HG03025 (cell line): ENCODE results near the gene TIMM10B.
"Not testable (repeated sequence)": the region's sequence is repeated elsewhere in the genome, so short reads cannot be mapped to it uniquely, and the experiment has no call there.

ENCODE experiments used
- ATAC-seq: cut with Tn5 transposase; IDR thresholded peaks from one replicate; pipeline ENCODE4 v1.9.1; 2021; ENCODE audit warnings: mild to moderate bottlenecking, moderate library complexity; ENCODE audit not compliant: unreplicated experiment, low FRiP score

The TIMM10B gene

DNA sequence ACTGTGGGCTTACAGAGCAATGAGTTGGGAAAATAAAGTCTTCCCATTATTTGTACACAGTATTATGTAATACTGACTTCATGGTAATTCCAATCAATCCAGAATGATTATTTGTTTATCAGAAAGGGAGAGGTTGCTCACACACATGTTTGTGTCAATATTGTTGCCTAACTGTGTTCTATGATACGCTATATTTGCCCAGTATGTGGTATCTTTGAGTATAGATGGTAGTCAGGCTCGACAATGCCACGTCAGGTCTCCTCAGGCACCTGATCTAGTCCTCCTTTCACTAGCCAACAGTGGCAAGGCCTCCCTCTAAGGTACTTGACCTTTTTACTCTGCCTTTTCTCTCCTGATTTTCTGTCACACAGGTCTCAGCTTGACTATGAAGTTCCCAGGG lies 21.1 kb downstream of the TIMM10B start:
- ATAC-seq = no peak

- no peak for ATAC-seq
These were observed 22.9 kb downstream of the TIMM10B start for GRCh38 chr11:6504166-6504565.

GRCh38 chr11:6505577-6506240 lies 24.4 kb downstream of the TIMM10B start:
- no peak for ATAC-seq

DNA sequence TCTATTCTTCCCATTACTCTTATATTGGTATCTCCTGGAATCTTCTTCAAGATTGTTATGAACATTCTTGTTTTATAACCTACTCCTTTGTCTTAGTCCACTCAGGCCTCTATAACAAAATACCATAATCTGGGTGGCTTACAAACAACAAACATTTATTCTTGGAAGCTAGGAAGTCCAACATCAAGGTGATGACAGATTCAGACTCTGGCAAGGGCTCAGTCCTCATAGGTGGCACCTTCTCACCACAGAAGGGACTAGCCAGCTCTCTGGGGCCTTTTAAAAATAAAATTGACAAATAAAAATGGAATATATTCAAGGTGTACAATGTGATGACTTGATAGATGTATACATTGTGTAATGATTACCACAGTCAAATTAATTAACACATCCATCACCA lies 35.6 kb downstream of the TIMM10B start:
- ATAC-seq = no peak

- ATAC-seq = no peak
These were observed 39.0 kb downstream of the TIMM10B start for GRCh38 chr11:6520265-6520664.

DNA sequence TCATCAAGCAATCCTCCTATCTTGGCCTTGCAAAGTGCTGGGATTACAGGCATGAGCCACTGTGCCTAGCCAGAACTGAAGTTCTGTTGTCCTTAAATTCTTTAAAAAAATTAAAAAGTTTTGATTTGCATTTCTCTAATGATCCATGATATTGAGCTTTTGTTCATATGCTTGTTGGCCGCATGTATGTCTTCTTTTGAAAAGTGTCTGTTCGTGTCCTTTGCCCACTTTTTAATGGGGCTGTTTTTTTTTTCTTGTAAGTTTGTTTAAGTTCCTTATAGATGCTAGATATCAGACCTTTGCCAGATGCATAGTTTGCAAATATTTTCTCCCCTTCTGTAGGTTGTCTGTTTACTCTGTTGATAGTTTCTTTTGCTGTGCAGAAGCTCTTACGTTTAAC lies 40.6 kb downstream of the TIMM10B start:
- ATAC-seq = not testable (repeated sequence)

GRCh38 chr11:6523253-6523652 lies 42.0 kb downstream of the TIMM10B start:
- ATAC-seq = no peak

GRCh38 chr11:6526411-6527135 lies 45.3 kb downstream of the TIMM10B start:
- no peak for ATAC-seq

- ATAC-seq = no peak
These were observed 48.0 kb downstream of the TIMM10B start for GRCh38 chr11:6529266-6529665.

DNA sequence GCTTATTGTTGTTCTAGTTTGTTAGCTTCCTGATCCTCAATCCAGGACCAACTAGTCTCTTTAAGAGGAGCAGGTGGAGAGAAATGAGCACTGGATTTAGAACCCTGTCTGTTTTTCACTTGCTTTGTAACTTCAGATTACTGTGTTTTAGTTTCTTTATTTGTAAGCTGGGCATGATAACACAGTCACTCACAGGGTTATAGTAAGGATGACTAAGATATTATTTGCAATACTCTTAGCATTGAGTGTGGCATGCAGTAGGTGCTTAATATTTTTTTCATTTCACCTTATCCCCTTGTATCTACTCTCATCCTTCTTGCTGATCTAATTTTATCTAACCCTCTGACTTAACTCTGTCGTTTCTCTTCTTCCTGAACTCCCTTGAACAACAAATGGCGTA lies 49.5 kb downstream of the TIMM10B start:
- no peak for ATAC-seq

- no peak for ATAC-seq
These were observed 50.0 kb downstream of the TIMM10B start for GRCh38 chr11:6531267-6531752.
